Measurements from ENCODE around the gene LPP.

Gene LPP

DNA sequence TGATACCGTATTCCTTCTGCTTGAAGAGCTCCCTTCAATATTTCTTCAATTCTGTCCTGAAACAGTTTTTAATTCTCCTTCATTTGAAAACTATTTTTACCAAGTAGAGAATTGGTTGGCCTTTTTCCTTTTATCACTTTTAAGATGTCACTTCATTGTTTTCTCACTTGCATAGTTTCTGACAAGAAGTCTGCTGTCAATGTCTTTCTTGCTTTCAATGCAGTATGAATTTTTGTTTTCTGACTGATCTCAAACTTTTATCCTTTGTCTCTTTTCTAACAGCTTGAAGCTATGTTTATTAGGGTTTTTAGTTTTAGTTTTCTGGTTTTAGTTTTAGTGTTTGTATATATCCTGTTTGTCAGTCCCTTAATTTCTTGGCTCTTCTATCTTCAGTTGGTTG lies 653.0 kb downstream of the LPP start:
- DNase-seq (ENCODE audit: low read depth): no peak
- no peak overlapping the region for H3K4me3 ChIP-seq (ENCODE audit: low read depth, low read length)
- TF ChIP-seq, protein P1, sequence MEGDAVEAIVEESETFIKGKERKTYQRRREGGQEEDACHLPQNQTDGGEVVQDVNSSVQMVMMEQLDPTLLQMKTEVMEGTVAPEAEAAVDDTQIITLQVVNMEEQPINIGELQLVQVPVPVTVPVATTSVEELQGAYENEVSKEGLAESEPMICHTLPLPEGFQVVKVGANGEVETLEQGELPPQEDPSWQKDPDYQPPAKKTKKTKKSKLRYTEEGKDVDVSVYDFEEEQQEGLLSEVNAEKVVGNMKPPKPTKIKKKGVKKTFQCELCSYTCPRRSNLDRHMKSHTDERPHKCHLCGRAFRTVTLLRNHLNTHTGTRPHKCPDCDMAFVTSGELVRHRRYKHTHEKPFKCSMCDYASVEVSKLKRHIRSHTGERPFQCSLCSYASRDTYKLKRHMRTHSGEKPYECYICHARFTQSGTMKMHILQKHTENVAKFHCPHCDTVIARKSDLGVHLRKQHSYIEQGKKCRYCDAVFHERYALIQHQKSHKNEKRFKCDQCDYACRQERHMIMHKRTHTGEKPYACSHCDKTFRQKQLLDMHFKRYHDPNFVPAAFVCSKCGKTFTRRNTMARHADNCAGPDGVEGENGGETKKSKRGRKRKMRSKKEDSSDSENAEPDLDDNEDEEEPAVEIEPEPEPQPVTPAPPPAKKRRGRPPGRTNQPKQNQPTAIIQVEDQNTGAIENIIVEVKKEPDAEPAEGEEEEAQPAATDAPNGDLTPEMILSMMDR (IDR thresholded peaks at IDR 0.05; ENCODE audit: low read depth, low read length, missing control alignments): no peak
- in situ Hi-C loops (cut with HindIII; ENCODE audit: low sequenced_read_pairs): no loop called here

DNA sequence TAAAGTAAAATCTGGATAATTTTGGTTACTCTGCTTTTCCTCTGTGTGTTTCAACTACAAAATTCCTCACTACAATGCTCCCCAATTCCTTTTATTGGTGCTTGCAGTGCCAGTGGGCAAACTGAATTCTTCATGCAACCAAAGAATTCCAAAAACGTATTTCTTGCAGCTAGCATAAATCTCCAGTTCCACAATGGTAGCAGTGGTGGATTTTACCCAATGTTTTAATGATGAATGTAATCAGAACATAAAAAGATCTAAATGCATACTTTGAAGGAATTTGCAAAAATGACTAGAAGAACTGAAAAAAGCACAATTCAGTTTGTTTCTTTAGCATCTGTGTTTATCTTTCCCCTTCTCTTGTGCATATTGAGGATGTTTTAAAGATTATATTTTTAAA lies 658.2 kb downstream of the LPP start:
- in situ Hi-C loops (cut with HindIII; ENCODE audit: low sequenced_read_pairs): no loop called here
- no peak overlapping the region for H3K4me3 ChIP-seq (ENCODE audit: low read depth, low read length)
- DNase-seq (ENCODE audit: low read depth): no peak
- TF ChIP-seq, protein P1 (IDR thresholded peaks at IDR 0.05; ENCODE audit: low read depth, low read length, missing control alignments): no peak

DNA sequence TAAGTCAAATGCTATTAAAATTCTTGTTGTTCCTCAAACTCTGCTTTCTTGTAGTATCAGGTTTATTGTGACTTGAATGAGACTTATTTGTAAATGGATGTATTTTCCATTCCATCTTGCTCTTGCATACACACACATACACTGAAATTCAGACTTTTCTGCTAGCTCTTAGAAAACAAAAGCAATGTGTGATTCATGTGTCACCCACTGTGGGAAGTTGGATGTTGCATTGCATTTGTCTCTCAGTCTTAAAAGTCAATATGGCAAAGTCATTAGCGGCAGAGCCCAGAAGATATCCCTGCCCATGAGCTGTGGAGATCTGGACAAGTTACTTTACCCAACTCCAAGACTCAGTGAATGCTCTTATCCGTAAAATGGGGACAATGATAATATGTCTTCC lies 660.6 kb downstream of the LPP start:
- in situ Hi-C loops (cut with HindIII; ENCODE audit: low sequenced_read_pairs): no loop called here

DNA sequence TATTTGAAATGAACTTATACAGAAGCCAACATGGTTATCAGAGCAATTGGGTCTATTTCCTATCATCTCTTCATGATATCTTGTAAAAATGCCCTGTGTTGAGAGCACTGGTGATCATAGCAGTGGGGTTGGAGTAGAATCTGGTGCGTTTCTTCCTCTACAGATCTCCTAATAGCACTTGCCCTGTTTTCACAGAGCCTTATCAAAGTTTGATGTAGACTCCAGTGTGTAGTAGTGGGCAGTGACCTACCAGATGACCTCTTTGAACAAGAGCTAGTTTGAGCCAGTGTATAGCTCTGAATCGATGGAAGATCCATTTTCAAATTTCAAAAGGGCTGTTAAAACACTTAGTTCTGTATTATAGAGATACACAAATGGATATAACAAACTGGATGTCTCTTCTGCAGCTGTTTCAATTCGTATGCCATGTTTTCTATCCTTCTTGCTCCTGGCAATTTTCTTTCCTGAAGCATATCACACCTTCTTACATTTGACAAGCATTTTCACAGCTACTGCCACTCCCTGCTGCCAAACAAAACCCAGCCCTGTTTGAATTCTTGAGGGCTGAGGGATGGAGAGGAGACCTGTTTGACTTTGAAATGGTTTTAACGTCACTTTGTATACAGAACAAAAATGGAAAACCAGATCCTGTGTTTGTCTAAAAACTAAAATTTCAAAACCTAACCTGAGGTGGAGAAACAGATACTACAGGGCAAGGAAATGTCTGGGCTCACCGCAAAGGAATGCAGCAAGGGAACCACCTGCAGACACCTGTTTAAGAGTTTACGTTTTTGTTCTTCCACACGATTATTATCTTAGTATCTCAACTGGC lies 663.4 kb downstream of the LPP start:
- H3K4me3 ChIP-seq (ENCODE audit: low read depth, low read length): no peak overlapping the region
- in situ Hi-C loops (cut with HindIII; ENCODE audit: low sequenced_read_pairs): loop anchor here (5.0 kb wide), 1 partner anchor 50 kb away; no protein-coding TSS in a partner anchor
- TF ChIP-seq, protein P1 (IDR thresholded peaks at IDR 0.05; ENCODE audit: low read depth, low read length, missing control alignments): no peak
- DNase-seq (ENCODE audit: low read depth): no peak

More for the DNA sequence above, 660.6 kb downstream of the LPP start:
- TF ChIP-seq, protein P1 (IDR thresholded peaks at IDR 0.05; ENCODE audit: low read depth, low read length, missing control alignments): no peak
- no peak for DNase-seq (ENCODE audit: low read depth)
- H3K4me3 ChIP-seq (ENCODE audit: low read depth, low read length): no peak overlapping the region

DNA sequence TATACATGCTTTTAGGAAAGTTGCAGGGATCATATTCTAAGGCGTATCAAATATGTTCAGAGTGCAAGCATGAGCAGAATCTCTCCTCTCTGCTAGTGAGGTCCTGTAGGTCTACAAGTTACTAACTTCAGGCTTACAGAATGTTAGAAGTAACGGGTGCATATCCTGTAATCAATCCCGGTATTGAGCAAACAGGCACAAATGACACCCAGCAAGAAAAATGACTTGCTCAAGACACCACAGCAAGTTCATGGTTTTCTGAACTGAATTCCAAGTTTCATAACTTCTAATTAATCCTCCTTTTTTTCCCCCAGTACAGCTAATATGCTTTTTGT lies 663.9 kb downstream of the LPP start:
- no peak overlapping the region for H3K4me3 ChIP-seq (ENCODE audit: low read depth, low read length)
- DNase-seq (ENCODE audit: low read depth): no peak
- TF ChIP-seq, protein P1 (IDR thresholded peaks at IDR 0.05; ENCODE audit: low read depth, low read length, missing control alignments): no peak
- in situ Hi-C loops (cut with HindIII; ENCODE audit: low sequenced_read_pairs): loop anchor here (5.0 kb wide), 1 partner anchor 49 kb away; no protein-coding TSS in a partner anchor

DNA sequence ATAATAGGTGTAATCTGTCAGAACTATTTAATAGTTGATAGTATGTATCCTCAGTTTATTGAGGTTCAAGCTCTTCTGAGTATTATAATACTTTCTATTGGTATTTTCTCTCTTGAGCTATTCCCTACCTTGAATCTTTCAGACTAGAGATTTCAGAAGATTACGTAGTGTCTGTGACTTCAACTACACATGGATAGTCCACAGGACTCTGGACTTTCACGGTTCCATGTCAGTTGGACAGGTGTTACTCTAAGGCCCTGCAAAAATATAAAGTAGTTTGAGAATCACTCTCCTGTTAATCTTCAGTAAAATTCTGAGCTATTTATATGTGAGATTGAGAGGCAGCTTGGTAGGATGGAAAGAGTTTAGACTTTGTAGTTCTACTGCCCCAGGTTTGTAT lies 664.3 kb downstream of the LPP start:
- TF ChIP-seq, protein P1 (IDR thresholded peaks at IDR 0.05; ENCODE audit: low read depth, low read length, missing control alignments): no peak
- H3K4me3 ChIP-seq (ENCODE audit: low read depth, low read length): no peak overlapping the region

More for the DNA sequence above, 664.3 kb downstream of the LPP start:
- in situ Hi-C loops (cut with HindIII; ENCODE audit: low sequenced_read_pairs): loop anchor here (5.0 kb wide), 1 partner anchor 49 kb away; no protein-coding TSS in a partner anchor
- no peak for DNase-seq (ENCODE audit: low read depth)
